Kidney epithelial cell (primary cell): ENCODE measurements around the gene TDRD6. TPM values are rescaled to one million over a fixed set of nuclear protein-coding genes. Genes with fewer than 3 reads are reported as not detected.

Source experiments
- DNase-seq: peaks from one replicate; pipeline ENCODE4 v3.0.0-alpha.2; 2010; ENCODE audit warnings: low read depth
- H3K27me3 ChIP-seq: 2 replicates; pipeline ENCODE4 v1.6.0; 2011; ENCODE audit warnings: low read length; ENCODE audit not compliant: control insufficient read depth, insufficient read depth
- H3K36me3 ChIP-seq: 2 replicates; pipeline ENCODE4 v1.5.1; 2011; ENCODE audit warnings: low read length; ENCODE audit not compliant: control insufficient read depth, insufficient read depth
- H3K4me3 ChIP-seq: 2 replicates; pipeline ENCODE4 v1.5.1; 2011; ENCODE audit warnings: low read depth, mild to moderate bottlenecking, control low read depth, low read length
- CTCF ChIP-seq: IDR thresholded peaks from 2 replicates; pipeline ENCODE4 v1.5.1; 2011; ENCODE audit warnings: mild to moderate bottlenecking, moderate library complexity, low read length, control low read depth, inconsistent platforms; ENCODE audit not compliant: insufficient read depth, poor library complexity, severe bottlenecking
- total RNA-seq: library from RNA; depleted of rRNA; stranded (reverse); fragments of >200 nt; gene quantifications from 2 replicates; pipeline ENCODE4 v1.2.3, GENCODE V29; 2015

The TDRD6 gene
- total RNA-seq, 1 donor from 2014 or later, result 0.08 TPM

DNA sequence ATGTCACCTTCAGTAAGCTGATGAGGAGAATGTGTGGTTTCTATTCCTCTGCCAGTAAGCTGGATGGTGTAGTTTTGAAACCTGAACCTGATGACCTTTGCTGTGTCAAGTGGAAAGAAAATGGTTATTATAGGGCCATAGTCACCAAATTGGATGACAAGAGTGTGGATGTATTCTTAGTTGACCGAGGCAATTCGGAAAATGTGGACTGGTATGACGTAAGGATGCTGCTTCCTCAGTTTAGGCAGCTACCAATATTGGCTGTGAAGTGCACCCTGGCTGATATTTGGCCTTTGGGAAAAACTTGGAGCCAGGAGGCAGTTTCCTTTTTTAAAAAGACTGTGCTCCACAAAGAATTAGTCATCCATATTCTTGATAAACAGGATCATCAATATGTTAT, 2.0 kb downstream of the TDRD6 start:
- no peak for TF ChIP-seq CTCF
- H3K36me3 ChIP-seq, result no peaks in the 10 kb centered on the region
- no peaks in the 10 kb centered on the region for H3K27me3 ChIP-seq
- no peak for DNase-seq
- no peak overlapping the region for H3K4me3 ChIP-seq

- no peak for DNase-seq
- H3K36me3 ChIP-seq, result no peaks in the 10 kb centered on the region
- no peaks in the 10 kb centered on the region for H3K27me3 ChIP-seq
- no peak for TF ChIP-seq CTCF
- H3K4me3 ChIP-seq, result no peak overlapping the region
These were observed 2.6 kb downstream of the TDRD6 start for GRCh38 chr6:46690141-46690755.

GRCh38 chr6:46690911-46691451, 3.3 kb downstream of the TDRD6 start:
- H3K36me3 ChIP-seq, result no peaks in the 10 kb centered on the region
- no peaks in the 10 kb centered on the region for H3K27me3 ChIP-seq
- no peak for TF ChIP-seq CTCF
- H3K4me3 ChIP-seq, result no peak overlapping the region
- no peak for DNase-seq

- Histone ChIP-seq H3K36me3 (no peaks in the 10 kb centered on the region), H3K27me3 (no peaks in the 10 kb centered on the region), H3K4me3 (no peak overlapping the region)
- no peak for TF ChIP-seq CTCF
- no peak for DNase-seq
These were observed 12.3 kb downstream of the TDRD6 start for GRCh38 chr6:46699970-46700369.

DNA sequence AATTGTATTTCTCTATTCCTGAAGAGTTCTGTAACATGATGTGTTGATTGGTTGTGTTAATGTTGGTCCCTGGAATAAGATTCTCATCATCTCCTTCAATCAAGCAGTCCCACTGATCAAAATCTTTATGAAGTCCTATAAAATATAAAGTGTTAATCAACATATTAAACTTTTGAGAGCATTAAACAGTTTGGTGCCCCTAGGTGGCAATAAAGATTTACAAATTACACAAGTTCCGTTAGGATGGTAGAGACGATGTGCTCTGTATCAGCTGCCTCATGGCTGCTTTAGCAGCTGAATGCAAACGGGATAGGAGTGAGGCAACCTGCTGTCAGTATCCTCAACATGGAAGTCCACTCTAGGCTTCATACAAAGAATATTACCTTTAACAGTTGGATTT, 16.9 kb downstream of the TDRD6 start:
- Histone ChIP-seq H3K36me3 (no peaks in the 10 kb centered on the region), H3K27me3 (no peaks in the 10 kb centered on the region), H3K4me3 (no peak overlapping the region)
- no peak for TF ChIP-seq CTCF
- no peak for DNase-seq

GRCh38 chr6:46706464-46706863, 18.8 kb downstream of the TDRD6 start:
- TF ChIP-seq CTCF, result no peak
- Histone ChIP-seq H3K27me3 (no peaks in the 10 kb centered on the region), H3K4me3 (no peak overlapping the region), H3K36me3 (no peaks in the 10 kb centered on the region)
- DNase-seq, result no peak
